Activated naive CD4-positive, alpha-beta T cell treated with anti-CD3 and anti-CD28 coated beads, Interleukin-2, amount 50 U/mL, for 72 hours (primary cell): ENCODE results near the gene CDK5RAP3. TPM values are rescaled to one million over a fixed set of nuclear protein-coding genes. Genes with fewer than 3 reads are reported as not detected.

Experiments used
- ATAC-seq, 2 donors: fragments of 150-1000 bp; cut with Tn5 transposase; 2 replicates each; pipeline ENCODE4 v1.10.0; 2021; ENCODE audit warnings: mild to moderate bottlenecking in 2 of 2, moderate library complexity in 2 of 2
- DNase-seq, 2 donors: peaks; one replicate each; pipeline ENCODE4 v3.0.0; 2021 to 2022; ENCODE audit warnings: low spot score in 2 of 2
- H3K27ac Mint-ChIP-seq, 2 donors: one replicate each; pipeline ENCODE4 v1.8.0; 2022; ENCODE audit warnings: mild to moderate bottlenecking in 2 of 2, mixed read lengths in 2 of 2
- H3K36me3 Mint-ChIP-seq, 2 donors: one replicate each; pipeline ENCODE4 v1.8.0; 2022; ENCODE audit warnings: mixed read lengths in 2 of 2
- H3K9me3 Mint-ChIP-seq, 2 donors: one replicate each; pipeline ENCODE4 v1.8.0; 2022; ENCODE audit warnings: mixed read lengths in 2 of 2
- total RNA-seq, 2 donors: library from RNA; stranded (reverse); gene quantifications; one replicate each; pipeline ENCODE4 v1.2.3, GENCODE V29; 2022

Gene CDK5RAP3
- total RNA-seq, 2 donors from 2014 or later = 185 to 221 TPM

DNA sequence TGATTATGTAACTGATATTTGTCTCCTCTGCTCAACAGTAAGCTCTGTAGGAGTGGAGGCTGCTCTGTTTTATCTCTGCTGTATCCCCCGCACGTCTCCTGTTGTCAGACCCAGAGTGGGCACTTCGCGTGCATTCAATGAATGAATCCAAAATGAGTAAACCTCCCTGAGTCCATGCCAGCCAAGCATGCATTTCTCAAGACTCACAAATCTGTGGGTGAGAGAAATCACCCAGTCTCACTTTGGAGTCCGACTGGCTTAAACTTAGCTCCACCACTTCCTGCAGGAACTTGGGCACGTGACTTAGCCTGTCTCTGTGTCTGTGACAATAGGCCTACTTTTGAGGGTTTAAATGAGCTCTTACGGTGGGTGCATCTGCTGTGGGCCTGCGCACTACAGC lies 25.8 kb upstream of the CDK5RAP3 start:
- Mint-ChIP-seq H3K9me3 (peaks cover 6% of the 10 kb centered on the region in 2 donors), H3K27ac (peak overlapping the region; percentile 23 to 71), H3K36me3 (peaks cover 30 to 31% of the 10 kb centered on the region in 2 donors)
- DNase-seq = no peak
- ATAC-seq = no peak

- no peak for DNase-seq
- Mint-ChIP-seq H3K9me3 (peaks cover 4 to 6% of the 10 kb centered on the region in 2 donors), H3K36me3 (peaks cover 25 to 29% of the 10 kb centered on the region in 2 donors), H3K27ac (peak overlapping the region; percentile 31 to 71)
- ATAC-seq = no peak
Observed at GRCh38 chr17:47945529-47946508, 25.1 kb upstream of the CDK5RAP3 start.

GRCh38 chr17:47946516-47946915 lies 24.4 kb upstream of the CDK5RAP3 start:
- ATAC-seq = no peak
- H3K27ac Mint-ChIP-seq = peak overlapping the region in 1 of 2 donors; percentile 71
- no peak for DNase-seq
- H3K36me3 Mint-ChIP-seq = peaks cover 18 to 22% of the 10 kb centered on the region in 2 donors
- H3K9me3 Mint-ChIP-seq = no peaks in the 10 kb centered on the region

DNA sequence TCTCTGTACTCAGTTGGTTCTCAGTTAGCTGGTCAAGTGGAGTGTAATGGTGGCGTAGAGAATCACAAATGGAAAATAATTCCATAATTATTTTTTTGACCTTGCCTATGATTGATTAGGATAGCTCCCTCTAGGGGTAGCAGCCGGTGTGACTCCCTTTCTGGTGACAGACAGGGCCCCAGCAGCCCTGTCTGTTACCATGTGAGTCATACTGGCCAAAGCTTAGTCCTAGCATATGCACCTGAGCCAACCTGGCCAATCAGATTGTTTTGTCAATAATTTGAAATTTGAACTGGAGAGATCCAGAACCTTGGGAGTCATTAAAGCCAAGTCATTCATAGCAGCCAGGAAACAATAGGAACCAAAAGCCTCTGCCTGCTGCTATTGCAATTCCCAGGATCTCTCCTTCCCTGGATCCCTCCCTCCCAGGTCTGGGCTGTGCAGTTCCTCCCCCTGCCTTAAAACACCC lies 23.9 kb upstream of the CDK5RAP3 start:
- H3K9me3 Mint-ChIP-seq = no peaks in the 10 kb centered on the region
- ATAC-seq = peak; percentile 89
- DNase-seq = peak; percentile 72 to 79
- peaks cover 13 to 18% of the 10 kb centered on the region in 2 donors for H3K36me3 Mint-ChIP-seq
- peak overlapping the region in 1 of 2 donors; percentile 71 for H3K27ac Mint-ChIP-seq

DNA sequence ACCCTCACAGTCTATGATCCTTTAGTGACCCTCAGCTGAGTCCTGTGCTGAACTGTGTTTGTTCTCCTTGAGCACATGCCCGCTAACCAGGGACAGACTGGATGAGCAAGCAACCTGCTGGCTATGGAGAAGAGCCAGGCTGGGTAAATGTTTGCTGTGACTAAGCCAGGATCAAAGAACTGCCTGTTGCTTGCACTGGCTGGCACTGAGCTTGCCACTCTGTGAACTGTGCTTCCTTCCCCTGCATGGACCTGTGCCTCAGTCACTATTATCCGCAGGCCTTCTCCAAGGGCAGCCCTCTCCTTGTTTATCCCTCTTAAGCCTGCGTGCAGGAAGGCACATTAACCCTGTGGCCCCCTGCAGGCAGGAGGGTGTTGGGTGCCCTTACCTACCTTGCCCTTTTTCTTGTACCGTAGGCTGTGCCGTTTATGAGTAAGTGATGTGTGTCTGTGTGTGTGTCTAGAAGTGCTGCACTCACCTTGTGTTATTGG lies 22.2 kb upstream of the CDK5RAP3 start:
- no peaks in the 10 kb centered on the region for H3K9me3 Mint-ChIP-seq
- peak in 1 of 2 donors; percentile 30 for ATAC-seq
- H3K36me3 Mint-ChIP-seq = peaks cover 10 to 14% of the 10 kb centered on the region in 2 donors
- no peak for DNase-seq
- peak overlapping the region in 1 of 2 donors; percentile 14 for H3K27ac Mint-ChIP-seq

- Mint-ChIP-seq H3K36me3 (peaks cover 10 to 14% of the 10 kb centered on the region in 2 donors), H3K9me3 (no peaks in the 10 kb centered on the region), H3K27ac (peak overlapping the region in 1 of 2 donors; percentile 14)
- DNase-seq = peak; percentile 79 to 91
- peak; percentile 73 to 79 for ATAC-seq
Observed at GRCh38 chr17:47949197-47949759, 21.6 kb upstream of the CDK5RAP3 start.

DNA sequence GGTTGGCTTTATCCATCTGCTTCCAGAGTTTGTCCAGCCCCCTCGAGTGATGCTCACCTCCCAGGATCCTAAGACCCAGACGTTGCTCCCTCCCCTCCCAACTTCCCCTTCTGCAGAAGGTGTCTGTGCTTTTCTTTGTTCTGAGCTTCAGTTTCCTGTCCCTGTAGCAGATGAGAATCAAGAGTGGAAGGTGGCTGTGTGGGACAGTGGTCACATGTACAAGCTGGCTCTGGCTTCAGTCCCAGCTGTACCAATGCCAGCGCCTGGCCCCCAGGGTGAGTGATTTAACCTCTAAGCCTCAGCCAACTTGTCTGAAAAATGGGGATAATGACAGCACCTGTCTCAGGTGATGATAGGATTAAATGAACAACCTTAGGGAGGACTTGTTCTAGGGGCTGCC lies 21.0 kb upstream of the CDK5RAP3 start:
- H3K36me3 Mint-ChIP-seq = peaks cover 7 to 11% of the 10 kb centered on the region in 2 donors
- DNase-seq (peak in 1 of 2 donors; percentile 12), ATAC-seq (peak in 1 of 2 donors; percentile 10)
- no peaks in the 10 kb centered on the region for H3K9me3 Mint-ChIP-seq
- H3K27ac Mint-ChIP-seq = peak overlapping the region in 1 of 2 donors; percentile 14

DNA sequence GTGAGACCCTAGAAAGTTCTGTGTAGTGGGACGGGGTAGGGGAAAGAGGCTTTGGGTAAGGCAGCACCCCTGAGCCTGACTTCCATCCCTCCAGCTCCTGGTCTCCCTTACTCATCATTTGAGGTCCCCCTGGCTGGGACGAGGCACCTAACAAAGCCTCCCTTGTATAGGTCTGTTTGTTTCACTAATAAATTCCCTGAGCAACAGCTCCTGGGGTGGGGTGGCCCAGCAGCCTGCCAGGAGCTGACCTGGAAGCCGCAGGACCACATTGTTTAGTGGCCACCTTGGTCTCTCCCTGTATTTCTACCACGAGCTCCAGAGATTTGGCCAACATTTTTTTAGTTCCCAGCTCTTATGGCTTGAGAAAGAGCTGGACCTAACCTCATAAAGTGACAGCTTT lies 20.5 kb upstream of the CDK5RAP3 start:
- no peak for DNase-seq
- ATAC-seq = no peak
- Mint-ChIP-seq H3K36me3 (peaks cover 2 to 6% of the 10 kb centered on the region in 2 donors), H3K9me3 (no peaks in the 10 kb centered on the region), H3K27ac (peak overlapping the region in 1 of 2 donors; percentile 14)

DNA sequence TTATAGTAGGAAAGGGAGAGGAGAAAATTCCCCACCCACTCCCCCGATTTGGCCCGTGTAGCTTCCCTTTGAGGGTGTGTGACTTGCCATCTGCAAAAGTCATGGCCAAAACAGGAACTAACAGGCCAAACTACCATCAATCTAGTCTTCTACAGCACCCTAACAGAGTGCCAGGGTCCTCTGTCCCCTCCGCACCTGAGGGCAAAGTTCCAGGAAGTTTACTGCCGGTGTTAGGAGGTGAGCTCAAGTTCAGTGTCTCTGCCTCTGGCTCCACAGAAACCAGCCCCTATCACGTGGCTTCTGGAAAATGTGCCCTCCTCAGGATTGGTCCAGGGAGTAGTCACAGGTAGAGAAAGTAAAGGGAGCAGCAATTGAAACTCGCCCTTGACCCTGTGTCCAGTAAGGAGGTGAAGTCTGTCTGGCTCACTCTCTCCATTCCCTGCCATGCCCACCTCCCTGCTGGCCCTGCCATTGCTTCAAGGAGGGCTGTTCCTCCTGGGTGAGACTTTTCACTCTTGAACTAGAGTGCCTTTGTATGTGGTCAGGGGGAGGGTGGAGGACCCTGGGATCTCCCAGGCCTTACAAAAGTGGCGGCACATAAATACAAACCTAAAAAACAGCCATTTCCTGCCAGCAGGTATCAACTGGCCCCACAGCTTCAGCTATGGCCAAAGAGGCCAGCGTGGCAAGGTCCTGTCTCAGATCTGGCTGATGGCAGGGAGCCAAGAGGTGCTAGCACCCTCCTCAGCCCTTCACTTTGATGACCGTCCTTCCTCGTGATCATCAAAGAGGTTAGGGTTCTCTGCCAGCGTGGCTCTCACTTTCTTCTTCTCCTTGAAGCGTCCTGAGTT lies 18.5 kb upstream of the CDK5RAP3 start:
- no peak for ATAC-seq
- H3K36me3 Mint-ChIP-seq = peaks cover 0 to 4% of the 10 kb centered on the region in 2 donors
- no peak for DNase-seq
- peak overlapping the region in 1 of 2 donors; percentile 68 for H3K27ac Mint-ChIP-seq
- no peaks in the 10 kb centered on the region for H3K9me3 Mint-ChIP-seq

- H3K27ac Mint-ChIP-seq = no peak overlapping the region
- peaks cover 0 to 3% of the 10 kb centered on the region in 2 donors for H3K36me3 Mint-ChIP-seq
- DNase-seq = no peak
- ATAC-seq = no peak
- no peaks in the 10 kb centered on the region for H3K9me3 Mint-ChIP-seq
Observed at GRCh38 chr17:47953909-47954308, 17.0 kb upstream of the CDK5RAP3 start.

GRCh38 chr17:47955497-47956461 lies 15.1 kb upstream of the CDK5RAP3 start:
- no peak overlapping the region for H3K27ac Mint-ChIP-seq
- H3K9me3 Mint-ChIP-seq = no peaks in the 10 kb centered on the region
- H3K36me3 Mint-ChIP-seq = no peaks in the 10 kb centered on the region
- DNase-seq (no peak), ATAC-seq (no peak)

DNA sequence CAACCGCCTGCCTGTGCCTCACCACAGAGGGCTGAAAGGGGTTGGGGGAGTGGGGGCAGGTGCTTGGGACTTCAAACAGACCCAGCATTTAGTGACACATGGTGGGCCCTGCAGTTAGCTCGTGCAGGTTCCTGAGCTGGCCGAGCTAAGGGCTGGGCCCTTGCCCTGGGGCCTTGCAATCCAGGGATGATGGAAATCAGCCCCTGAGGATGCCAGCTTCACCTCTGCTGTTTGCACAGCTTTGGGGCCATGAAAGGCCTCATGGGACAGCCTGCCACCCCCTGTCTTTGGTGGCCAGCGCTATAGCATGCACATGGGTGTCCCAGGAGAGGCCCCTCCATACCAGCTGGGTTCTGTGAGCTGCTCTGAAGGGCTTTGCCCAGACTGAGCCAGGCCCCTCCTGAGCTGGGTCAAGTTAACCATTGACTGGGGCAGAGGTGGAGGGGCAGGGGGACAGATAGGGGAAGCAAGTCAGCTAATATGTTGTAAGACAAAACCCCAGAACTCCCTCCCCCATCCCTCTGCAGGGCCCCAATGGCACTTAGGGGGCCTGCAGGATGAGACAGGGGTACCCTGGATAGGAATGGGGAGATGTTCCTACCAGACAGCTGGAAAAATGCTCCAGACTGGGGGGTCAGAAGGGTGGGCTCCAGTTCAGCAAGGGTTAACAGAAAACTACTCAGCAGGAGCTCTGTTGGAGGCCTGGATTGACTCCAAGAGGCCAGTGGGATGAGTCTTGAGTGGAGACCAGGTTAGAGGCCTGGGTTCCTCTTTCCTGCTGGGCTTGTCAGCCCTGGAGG lies 13.9 kb upstream of the CDK5RAP3 start:
- no peak overlapping the region for H3K27ac Mint-ChIP-seq
- H3K36me3 Mint-ChIP-seq = no peaks in the 10 kb centered on the region
- H3K9me3 Mint-ChIP-seq = no peaks in the 10 kb centered on the region
- DNase-seq (no peak), ATAC-seq (no peak)

- Mint-ChIP-seq H3K9me3 (no peaks in the 10 kb centered on the region), H3K36me3 (no peaks in the 10 kb centered on the region), H3K27ac (peak within 1 kb of the TSS; percentile 14 to 36)
- ATAC-seq (no peak), DNase-seq (no peak)
Observed at GRCh38 chr17:47957591-47958490, 13.1 kb upstream of the CDK5RAP3 start, which contains the start of gene PRR15L. Gene PRR15L, minus strand, starts transcription at chr17:47957883. Its CDS starts 4,649 bp downstream, at chr17:47953234.
